ENCODE measurements around the gene IRF9.

Gene IRF9

DNA sequence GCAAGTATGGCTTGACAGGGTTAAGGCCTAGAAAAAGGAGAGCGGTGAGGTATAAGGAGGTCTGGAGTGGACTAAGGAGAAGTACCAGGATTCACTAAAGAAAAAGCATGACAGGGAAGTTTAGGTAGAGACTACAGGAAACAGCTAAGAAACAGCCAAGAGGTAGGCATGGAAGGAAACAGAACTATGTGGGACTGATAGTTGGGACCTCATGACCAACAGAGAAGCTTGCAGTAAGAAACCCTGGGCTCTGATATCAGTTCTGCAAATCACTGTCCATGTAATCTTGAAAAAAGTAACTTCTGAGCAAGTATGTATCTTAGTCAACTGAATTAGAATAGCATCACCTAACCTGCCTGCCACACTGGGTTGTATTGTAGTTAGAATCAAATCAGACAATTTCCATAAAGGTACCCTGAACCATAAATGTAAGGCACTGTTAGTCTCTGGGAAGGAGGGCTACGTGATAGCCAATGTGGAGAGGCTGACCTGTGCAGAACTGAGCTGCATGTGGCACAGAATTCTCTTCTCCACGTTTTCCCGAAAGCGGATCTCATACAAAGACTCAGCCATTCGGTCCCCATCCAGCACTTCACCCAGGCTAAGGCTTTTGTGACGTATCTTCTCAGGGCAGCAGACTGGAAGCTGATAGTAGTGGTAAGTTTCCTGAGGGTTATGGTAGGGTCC, 33.3 kb downstream of the IRF9 start:
- TF ChIP-seq ZBTB7A (IDR thresholded peaks at IDR 0.05; ENCODE audit: low read depth), result no peak
- no peak for TF ChIP-seq RAD21 (IDR thresholded peaks at IDR 0.05; ENCODE audit: low read depth)
- TF ChIP-seq CREB1 (IDR thresholded peaks at IDR 0.05; ENCODE audit: low read depth), result no peak
- TF ChIP-seq YY1 (IDR thresholded peaks at IDR 0.05; ENCODE audit: low read depth), result no peak
- no peak for TF ChIP-seq NFIC (IDR thresholded peaks at IDR 0.05)
- TF ChIP-seq TEAD4 (IDR thresholded peaks at IDR 0.05), result no peak

DNA sequence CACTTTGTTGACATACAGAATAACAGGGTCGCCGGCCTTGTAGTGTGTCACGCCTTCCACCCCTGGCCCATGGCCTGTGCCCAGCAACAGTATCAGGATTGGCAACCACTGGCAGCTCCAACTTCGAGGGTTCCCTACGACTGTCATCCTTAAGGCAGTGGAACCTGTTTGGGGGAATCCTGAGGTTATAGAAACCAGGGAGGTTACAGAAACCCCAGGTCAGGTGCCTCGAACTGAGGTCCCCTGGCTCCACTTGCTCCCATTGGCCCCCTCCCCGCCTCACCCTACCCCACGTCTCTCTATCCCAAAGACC, 33.8 kb downstream of the IRF9 start:
- no peak for TF ChIP-seq FOXM1 (IDR thresholded peaks at IDR 0.05; ENCODE audit: borderline replicate concordance, low read depth)
- no peak for TF ChIP-seq YY1 (IDR thresholded peaks at IDR 0.05; ENCODE audit: low read depth)
- TF ChIP-seq, protein P1, sequence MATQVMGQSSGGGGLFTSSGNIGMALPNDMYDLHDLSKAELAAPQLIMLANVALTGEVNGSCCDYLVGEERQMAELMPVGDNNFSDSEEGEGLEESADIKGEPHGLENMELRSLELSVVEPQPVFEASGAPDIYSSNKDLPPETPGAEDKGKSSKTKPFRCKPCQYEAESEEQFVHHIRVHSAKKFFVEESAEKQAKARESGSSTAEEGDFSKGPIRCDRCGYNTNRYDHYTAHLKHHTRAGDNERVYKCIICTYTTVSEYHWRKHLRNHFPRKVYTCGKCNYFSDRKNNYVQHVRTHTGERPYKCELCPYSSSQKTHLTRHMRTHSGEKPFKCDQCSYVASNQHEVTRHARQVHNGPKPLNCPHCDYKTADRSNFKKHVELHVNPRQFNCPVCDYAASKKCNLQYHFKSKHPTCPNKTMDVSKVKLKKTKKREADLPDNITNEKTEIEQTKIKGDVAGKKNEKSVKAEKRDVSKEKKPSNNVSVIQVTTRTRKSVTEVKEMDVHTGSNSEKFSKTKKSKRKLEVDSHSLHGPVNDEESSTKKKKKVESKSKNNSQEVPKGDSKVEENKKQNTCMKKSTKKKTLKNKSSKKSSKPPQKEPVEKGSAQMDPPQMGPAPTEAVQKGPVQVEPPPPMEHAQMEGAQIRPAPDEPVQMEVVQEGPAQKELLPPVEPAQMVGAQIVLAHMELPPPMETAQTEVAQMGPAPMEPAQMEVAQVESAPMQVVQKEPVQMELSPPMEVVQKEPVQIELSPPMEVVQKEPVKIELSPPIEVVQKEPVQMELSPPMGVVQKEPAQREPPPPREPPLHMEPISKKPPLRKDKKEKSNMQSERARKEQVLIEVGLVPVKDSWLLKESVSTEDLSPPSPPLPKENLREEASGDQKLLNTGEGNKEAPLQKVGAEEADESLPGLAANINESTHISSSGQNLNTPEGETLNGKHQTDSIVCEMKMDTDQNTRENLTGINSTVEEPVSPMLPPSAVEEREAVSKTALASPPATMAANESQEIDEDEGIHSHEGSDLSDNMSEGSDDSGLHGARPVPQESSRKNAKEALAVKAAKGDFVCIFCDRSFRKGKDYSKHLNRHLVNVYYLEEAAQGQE (IDR thresholded peaks at IDR 0.05; ENCODE audit: low read depth), result no peak
- TF ChIP-seq CREB1 (IDR thresholded peaks at IDR 0.05; ENCODE audit: low read depth), result no peak
- TF ChIP-seq RAD21 (IDR thresholded peaks at IDR 0.05; ENCODE audit: low read depth), result no peak
- TF ChIP-seq, protein P2, sequence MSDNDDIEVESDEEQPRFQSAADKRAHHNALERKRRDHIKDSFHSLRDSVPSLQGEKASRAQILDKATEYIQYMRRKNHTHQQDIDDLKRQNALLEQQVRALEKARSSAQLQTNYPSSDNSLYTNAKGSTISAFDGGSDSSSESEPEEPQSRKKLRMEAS (IDR thresholded peaks at IDR 0.05), result no peak
- no peak for TF ChIP-seq TEAD4 (IDR thresholded peaks at IDR 0.05)
- no peak for TF ChIP-seq NFIC (IDR thresholded peaks at IDR 0.05)
- TF ChIP-seq TAF1 (IDR thresholded peaks at IDR 0.05; ENCODE audit: low read depth), result no peak
- TF ChIP-seq ZBTB7A (IDR thresholded peaks at IDR 0.05; ENCODE audit: low read depth), result no peak
- TF ChIP-seq EP300 (IDR thresholded peaks at IDR 0.05; ENCODE audit: borderline replicate concordance), result no peak
- TF ChIP-seq TCF12 (IDR thresholded peaks at IDR 0.05; ENCODE audit: low read depth), result no peak
- TF ChIP-seq CEBPB (IDR thresholded peaks at IDR 0.05), result no peak
- no peak for TF ChIP-seq EGR1 (IDR thresholded peaks at IDR 0.05)
- TF ChIP-seq, protein P3, sequence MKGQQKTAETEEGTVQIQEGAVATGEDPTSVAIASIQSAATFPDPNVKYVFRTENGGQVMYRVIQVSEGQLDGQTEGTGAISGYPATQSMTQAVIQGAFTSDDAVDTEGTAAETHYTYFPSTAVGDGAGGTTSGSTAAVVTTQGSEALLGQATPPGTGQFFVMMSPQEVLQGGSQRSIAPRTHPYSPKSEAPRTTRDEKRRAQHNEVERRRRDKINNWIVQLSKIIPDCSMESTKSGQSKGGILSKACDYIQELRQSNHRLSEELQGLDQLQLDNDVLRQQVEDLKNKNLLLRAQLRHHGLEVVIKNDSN (IDR thresholded peaks at IDR 0.05), result no peak

DNA sequence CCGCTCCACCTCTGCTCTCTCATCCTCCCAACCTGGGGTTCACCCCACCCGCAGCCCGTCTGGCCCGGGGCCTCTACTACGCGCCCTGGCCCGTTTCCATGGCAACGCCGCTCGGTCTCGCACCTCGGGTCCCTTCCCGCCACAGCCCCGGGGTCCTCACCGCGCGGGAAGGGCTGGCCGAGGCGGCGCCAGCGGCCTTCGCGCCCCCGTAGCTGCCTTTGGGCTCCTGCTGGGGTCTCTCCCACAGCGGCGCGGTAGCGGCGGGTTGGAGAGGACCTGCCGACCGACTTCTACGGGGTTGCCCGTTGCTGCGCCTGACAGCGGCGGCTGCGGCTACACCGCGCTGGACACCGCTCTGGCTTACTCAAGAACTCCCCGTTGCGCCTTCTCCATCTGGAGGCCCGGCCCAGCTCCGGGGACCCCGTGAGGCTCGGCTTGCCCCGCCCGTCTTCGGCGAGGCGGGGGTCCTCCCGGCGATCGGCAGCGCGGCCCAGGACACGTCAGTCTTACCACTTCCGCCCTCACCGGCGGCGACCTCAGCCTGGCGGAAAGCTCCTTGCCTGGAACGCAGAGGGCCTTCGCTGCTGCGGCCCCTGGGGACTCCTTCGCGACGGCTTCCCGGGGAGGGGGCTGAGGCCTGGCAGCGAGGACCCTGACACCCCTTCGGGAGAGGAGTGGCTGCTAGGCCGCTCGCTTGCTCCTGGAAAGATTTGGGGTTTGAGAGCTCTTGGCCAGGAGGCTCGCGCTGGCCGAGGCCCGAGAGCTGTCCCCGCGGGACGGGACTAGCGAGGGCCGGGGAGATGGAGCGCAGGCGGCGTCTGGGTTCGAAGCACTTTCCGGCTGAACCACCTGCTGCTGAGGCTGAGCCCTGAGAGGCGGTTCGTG, 34.4 kb downstream of the IRF9 start, which contains the start of gene TM9SF1:
Gene TM9SF1, minus strand, starts transcription at position 256 of the 885 bp plus-strand sequence. CDS start 422 bp downstream, outside the sequence.
- TF ChIP-seq ZBTB7A (IDR thresholded peaks at IDR 0.05; ENCODE audit: low read depth), result peak; percentile 37; the same call in 1 of the 2 replicates
- 0 out of 2 replicates have a peak, but pooled peaks have one; percentile 27 for TF ChIP-seq FOXM1 (IDR thresholded peaks at IDR 0.05; ENCODE audit: borderline replicate concordance, low read depth)
- TF ChIP-seq TAF1 (IDR thresholded peaks at IDR 0.05; ENCODE audit: low read depth), result peak; percentile 66; the same call in 1 of the 2 replicates
- TF ChIP-seq NFIC (IDR thresholded peaks at IDR 0.05), result no peak; the same call in 1 of the 2 replicates
- no peak; the same call in 1 of the 2 replicates for TF ChIP-seq EP300 (IDR thresholded peaks at IDR 0.05; ENCODE audit: borderline replicate concordance)
- TF ChIP-seq, protein P1 (IDR thresholded peaks at IDR 0.05; ENCODE audit: low read depth), result no peak
- TF ChIP-seq RAD21 (IDR thresholded peaks at IDR 0.05; ENCODE audit: low read depth), result no peak
- peak; percentile 66; the same call in 1 of the 2 replicates for TF ChIP-seq YY1 (IDR thresholded peaks at IDR 0.05; ENCODE audit: low read depth)
- no peak for TF ChIP-seq TCF12 (IDR thresholded peaks at IDR 0.05; ENCODE audit: low read depth)
- peak; percentile 51 for TF ChIP-seq TEAD4 (IDR thresholded peaks at IDR 0.05)
- TF ChIP-seq, protein P3 (IDR thresholded peaks at IDR 0.05), result no peak
- TF ChIP-seq, protein P2 (IDR thresholded peaks at IDR 0.05), result peak; percentile 99
- TF ChIP-seq EGR1 (IDR thresholded peaks at IDR 0.05), result no peak; the same call in 1 of the 2 replicates
- TF ChIP-seq CEBPB (IDR thresholded peaks at IDR 0.05), result no peak
- peak; percentile 77 for TF ChIP-seq CREB1 (IDR thresholded peaks at IDR 0.05; ENCODE audit: low read depth)

DNA sequence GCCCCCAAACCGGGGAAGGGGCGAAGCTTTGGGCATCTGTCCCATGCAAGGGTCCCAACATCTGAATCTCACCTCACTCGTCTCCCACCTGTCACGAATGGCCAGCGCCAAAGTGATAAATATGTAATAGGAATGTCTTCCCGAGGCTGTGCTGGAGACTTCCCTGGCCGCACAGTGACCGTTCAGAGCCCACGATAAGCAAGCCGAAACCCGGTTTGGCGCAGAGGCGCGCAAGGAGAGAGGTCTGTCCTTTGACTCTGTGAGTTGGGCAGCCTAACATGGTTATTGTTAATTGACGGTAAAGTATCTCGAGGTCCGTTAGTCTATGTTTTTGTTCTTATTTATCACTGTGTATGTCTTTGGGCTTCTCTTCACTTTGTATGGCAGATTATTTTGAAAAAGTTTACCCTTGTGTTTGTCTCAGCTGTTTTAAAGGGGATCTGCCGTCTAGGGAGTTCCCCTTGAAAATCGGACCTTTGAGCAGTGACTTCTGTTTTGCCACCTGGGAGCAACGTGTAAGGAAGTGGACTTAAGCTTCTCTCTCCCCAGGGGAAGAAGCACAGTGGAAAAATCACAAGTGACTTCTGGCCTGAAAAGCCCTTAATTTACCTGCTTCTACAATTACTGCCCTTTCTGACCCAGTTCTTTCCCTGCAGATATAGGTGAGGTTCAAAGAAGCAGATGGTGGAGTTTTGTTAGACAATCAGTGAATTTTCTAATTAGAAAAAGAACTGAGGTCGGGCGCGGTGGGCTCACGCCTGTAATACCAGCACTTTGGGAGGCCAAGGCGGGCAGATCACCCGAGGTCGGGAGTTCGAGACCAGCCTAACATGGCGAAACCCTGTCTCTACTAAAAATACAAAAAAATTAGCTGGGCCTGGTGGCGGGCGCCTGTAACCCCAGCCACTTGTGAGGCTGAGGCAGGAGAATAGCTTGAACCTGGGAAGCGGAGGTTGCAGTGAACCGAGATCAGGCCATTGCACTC, 35.3 kb downstream of the IRF9 start:
- TF ChIP-seq CREB1 (IDR thresholded peaks at IDR 0.05; ENCODE audit: low read depth) (no peak), EGR1 (IDR thresholded peaks at IDR 0.05) (no peak), FOXM1 (IDR thresholded peaks at IDR 0.05; ENCODE audit: borderline replicate concordance, low read depth) (no peak), TEAD4 (IDR thresholded peaks at IDR 0.05) (no peak), ZBTB7A (IDR thresholded peaks at IDR 0.05; ENCODE audit: low read depth) (no peak), EP300 (IDR thresholded peaks at IDR 0.05; ENCODE audit: borderline replicate concordance) (no peak), CEBPB (IDR thresholded peaks at IDR 0.05) (no peak), YY1 (IDR thresholded peaks at IDR 0.05; ENCODE audit: low read depth) (no peak), TAF1 (IDR thresholded peaks at IDR 0.05; ENCODE audit: low read depth) (no peak), TCF12 (IDR thresholded peaks at IDR 0.05; ENCODE audit: low read depth) (no peak)
- TF ChIP-seq, protein P1 (IDR thresholded peaks at IDR 0.05; ENCODE audit: low read depth), result no peak
- TF ChIP-seq, protein P2 (IDR thresholded peaks at IDR 0.05), result no peak
- TF ChIP-seq, protein P3 (IDR thresholded peaks at IDR 0.05), result no peak
